ENCODE results near the gene TNFAIP1. TPM values are rescaled to one million over a fixed set of nuclear protein-coding genes. Genes with fewer than 3 reads are reported as not detected.

The TNFAIP1 gene
- total RNA-seq, 1 experiment from 2014 or later, result 27.5 TPM

DNA sequence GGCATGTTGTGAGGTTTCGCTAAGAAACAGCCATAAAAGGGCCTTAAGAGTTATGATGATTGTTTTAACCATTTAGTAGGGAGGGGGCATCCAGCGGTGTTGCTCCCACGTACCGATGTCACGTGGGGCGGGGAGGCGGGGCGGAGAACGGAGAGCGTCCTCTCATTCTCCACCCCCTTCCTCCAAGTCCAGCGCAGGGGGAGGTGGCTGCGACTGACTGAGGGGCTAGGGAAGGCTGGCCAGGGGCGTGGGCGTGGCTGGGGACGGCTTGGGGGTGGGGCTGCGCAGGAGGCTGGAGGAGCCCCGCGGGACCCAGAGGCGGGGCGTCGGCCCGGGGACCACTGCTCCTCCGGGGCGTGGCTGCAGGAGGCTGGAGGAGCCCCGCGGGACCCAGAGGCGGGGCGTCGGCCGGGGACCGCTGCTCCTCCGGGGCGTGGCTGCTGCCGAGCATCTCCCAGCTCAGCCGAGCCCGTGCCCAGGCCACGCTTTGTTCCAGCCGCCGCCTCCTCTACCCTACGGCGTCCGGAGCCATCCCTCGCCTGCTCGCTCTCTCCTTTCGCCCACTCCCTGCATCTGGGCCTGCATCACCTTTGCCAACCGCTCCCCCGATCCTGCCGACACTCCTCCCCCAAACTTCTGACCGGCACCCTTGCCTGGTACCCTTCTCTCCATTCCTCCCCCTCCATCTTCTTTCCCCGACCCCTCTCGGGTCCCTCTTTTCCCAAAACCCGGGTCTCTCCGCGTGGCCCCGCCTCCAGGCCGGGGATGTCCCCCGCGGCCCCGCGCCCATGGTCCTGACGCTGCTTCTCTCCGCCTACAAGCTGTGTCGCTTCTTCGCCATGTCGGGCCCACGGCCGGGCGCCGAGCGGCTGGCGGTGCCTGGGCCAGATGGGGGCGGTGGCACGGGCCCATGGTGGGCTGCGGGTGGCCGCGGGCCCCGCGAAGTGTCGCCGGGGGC, 36.0 kb downstream of the TNFAIP1 start, which contains the start of gene SARM1:
Gene SARM1, plus strand, starts transcription at position 450 of the 958 bp plus-strand sequence. Its CDS starts 339 bp downstream, at position 789.
- H3F3A ChIP-seq (ENCODE audit: low read length, unreplicated experiment), result no peaks in the 10 kb centered on the region
- H2AFZ ChIP-seq (ENCODE audit: low read length), result no peak within 1 kb of the TSS
- H3K9ac ChIP-seq (ENCODE audit: low read length), result no peak within 1 kb of the TSS
- TF ChIP-seq EZH2 (IDR thresholded peaks at IDR 0.05; ENCODE audit: low read length, unreplicated experiment), result no peak
- no peak for TF ChIP-seq EZH2phosphoT487 (IDR thresholded peaks at IDR 0.05; ENCODE audit: borderline replicate concordance, low read length)
- TF ChIP-seq, protein P1, sequence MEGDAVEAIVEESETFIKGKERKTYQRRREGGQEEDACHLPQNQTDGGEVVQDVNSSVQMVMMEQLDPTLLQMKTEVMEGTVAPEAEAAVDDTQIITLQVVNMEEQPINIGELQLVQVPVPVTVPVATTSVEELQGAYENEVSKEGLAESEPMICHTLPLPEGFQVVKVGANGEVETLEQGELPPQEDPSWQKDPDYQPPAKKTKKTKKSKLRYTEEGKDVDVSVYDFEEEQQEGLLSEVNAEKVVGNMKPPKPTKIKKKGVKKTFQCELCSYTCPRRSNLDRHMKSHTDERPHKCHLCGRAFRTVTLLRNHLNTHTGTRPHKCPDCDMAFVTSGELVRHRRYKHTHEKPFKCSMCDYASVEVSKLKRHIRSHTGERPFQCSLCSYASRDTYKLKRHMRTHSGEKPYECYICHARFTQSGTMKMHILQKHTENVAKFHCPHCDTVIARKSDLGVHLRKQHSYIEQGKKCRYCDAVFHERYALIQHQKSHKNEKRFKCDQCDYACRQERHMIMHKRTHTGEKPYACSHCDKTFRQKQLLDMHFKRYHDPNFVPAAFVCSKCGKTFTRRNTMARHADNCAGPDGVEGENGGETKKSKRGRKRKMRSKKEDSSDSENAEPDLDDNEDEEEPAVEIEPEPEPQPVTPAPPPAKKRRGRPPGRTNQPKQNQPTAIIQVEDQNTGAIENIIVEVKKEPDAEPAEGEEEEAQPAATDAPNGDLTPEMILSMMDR (conservative IDR thresholded peaks at IDR 0.05; ENCODE audit: low read depth, low read length), result no peak
- BruUV-seq (replicated peaks), result no TSS peak
- POLR2A ChIA-PET (ENCODE audit: unreplicated experiment), result no interaction called here
- H4K20me1 ChIP-seq (ENCODE audit: low read length), result no peaks in the 10 kb centered on the region
- ATAC-seq (peak; percentile 46), DNase-seq (no peak)
- no peak within 1 kb of the TSS for H3K27ac ChIP-seq (ENCODE audit: low read length)
- no peaks in the 10 kb centered on the region for H3K9me3 ChIP-seq (ENCODE audit: low read length)
- H3K36me3 ChIP-seq (ENCODE audit: low read depth, low read length), result no peaks in the 10 kb centered on the region
- H3K4me3 ChIP-seq (ENCODE audit: low read length), result no peak within 1 kb of the TSS
- intact Hi-C loops (cut with micrococcal nuclease), result no loop called here
- no peaks in the 10 kb centered on the region for H3K79me2 ChIP-seq (ENCODE audit: low read length)
- H3K9me2 ChIP-seq (replicated peaks; ENCODE audit: low read length), result no peaks in the 10 kb centered on the region
- no peaks in the 10 kb centered on the region for H3K27me3 ChIP-seq (ENCODE audit: low read length)
- CTCF ChIA-PET, result no interaction called here
- H3K4me2 ChIP-seq (ENCODE audit: low read length), result no peak within 1 kb of the TSS
- no peaks in the 10 kb centered on the region for H3K4me1 ChIP-seq (ENCODE audit: insufficient read depth, low read length)

- TF ChIP-seq, protein P1 (conservative IDR thresholded peaks at IDR 0.05; ENCODE audit: low read depth, low read length), result no peak
- TF ChIP-seq EZH2 (IDR thresholded peaks at IDR 0.05; ENCODE audit: low read length, unreplicated experiment), result no peak
- no peak for TF ChIP-seq EZH2phosphoT487 (IDR thresholded peaks at IDR 0.05; ENCODE audit: borderline replicate concordance, low read length)
- Histone ChIP-seq H3K27ac (ENCODE audit: low read length) (no peak overlapping the region), H3K79me2 (ENCODE audit: low read length) (no peaks in the 10 kb centered on the region), H3K36me3 (ENCODE audit: low read depth, low read length) (no peaks in the 10 kb centered on the region), H3K4me3 (ENCODE audit: low read length) (no peak overlapping the region), H3F3A (ENCODE audit: low read length, unreplicated experiment) (no peaks in the 10 kb centered on the region), H3K9me3 (ENCODE audit: low read length) (no peaks in the 10 kb centered on the region), H3K9ac (ENCODE audit: low read length) (no peak overlapping the region), H3K9me2 (replicated peaks; ENCODE audit: low read length) (no peaks in the 10 kb centered on the region), H3K27me3 (ENCODE audit: low read length) (no peaks in the 10 kb centered on the region), H3K4me1 (ENCODE audit: insufficient read depth, low read length) (no peaks in the 10 kb centered on the region), H4K20me1 (ENCODE audit: low read length) (no peaks in the 10 kb centered on the region), H3K4me2 (ENCODE audit: low read length) (no peak overlapping the region), H2AFZ (ENCODE audit: low read length) (no peak overlapping the region)
- no peak for ATAC-seq
- no peak for DNase-seq
- ChIA-PET POLR2A (ENCODE audit: unreplicated experiment) (no interaction called here), CTCF (no interaction called here)
- no TSS peak for BruUV-seq (replicated peaks)
- intact Hi-C loops (cut with micrococcal nuclease), result no loop called here
Measured at GRCh38 chr17:28372203-28372944, 36.8 kb downstream of the TNFAIP1 start.

Data from PC-3 (cell line).